PFSK-1 (cell line): ENCODE results near the gene RHBG.

Experiments used
- REST ChIP-seq, 2 experiments: IDR thresholded peaks; 2 replicates each; pipeline versions ENCODE4 v1.6.1 to v1.8.0; 2011 to 2012; ENCODE audit warnings: low read depth in 2 of 2, low read length in 2 of 2, control low read depth in 1 of 2, inconsistent platforms in 1 of 2, mild to moderate bottlenecking in 1 of 2, moderate library complexity in 1 of 2; ENCODE audit not compliant: insufficient read depth in 1 of 2
- TAF1 ChIP-seq: IDR thresholded peaks from 2 replicates; pipeline ENCODE4 v1.6.1; 2012; ENCODE audit warnings: low read length, control low read depth, borderline replicate concordance; ENCODE audit not compliant: insufficient read depth

DNA sequence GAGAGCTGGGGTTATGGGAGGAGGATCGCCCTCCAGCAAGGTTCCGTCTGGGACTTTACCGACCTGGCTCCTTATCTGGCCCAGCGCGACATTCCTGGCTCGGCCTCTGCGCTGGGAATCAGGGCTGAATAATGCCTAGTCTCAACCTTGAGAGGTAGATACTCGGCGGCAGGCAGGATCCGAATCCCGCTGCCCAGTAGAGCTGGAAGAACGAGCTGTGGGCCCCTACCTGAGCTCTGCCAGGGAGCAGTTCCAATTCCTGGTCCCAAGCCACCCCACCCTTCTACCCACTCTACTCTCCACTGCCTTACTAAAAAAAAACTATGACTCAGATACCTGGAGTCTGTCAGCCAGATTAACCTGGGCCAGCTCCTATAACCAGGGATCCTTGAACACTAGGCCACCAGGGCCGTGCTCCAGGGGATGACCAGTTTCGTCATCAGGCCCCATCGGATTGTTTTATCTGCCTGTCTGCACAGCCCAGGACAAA, 53.6 kb downstream of the RHBG start:
- no peak for TF ChIP-seq TAF1
- TF ChIP-seq REST (IDR thresholded peaks at IDR 0.05; ENCODE audit: insufficient read depth in 1 of 2, low read depth in 2 of 2, low read length in 2 of 2) = no peak
